ENCODE data around the gene ENPP1.

ENPP1 gene

DNA sequence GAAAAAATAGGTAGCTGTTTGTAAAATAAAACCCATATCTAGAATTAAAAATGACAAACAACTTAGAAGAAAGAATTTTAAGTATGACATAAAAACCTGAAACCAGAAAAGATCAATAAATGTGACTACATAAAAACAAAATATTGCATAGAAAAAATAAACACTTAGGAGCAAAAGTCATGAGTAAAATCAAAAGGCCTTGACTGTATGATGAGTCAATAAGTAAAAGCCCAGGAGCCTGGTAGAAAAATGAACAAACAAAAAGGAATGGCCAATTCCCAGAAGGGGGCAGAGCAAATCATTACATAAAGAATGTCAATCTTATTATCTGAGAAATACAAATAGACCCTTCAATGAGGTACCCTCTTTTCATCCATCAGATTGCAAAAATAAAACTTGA lies 20.7 kb upstream of the ENPP1 start:
- no peak for DNase-seq (ENCODE audit: low read depth in 3 of 3)

DNA sequence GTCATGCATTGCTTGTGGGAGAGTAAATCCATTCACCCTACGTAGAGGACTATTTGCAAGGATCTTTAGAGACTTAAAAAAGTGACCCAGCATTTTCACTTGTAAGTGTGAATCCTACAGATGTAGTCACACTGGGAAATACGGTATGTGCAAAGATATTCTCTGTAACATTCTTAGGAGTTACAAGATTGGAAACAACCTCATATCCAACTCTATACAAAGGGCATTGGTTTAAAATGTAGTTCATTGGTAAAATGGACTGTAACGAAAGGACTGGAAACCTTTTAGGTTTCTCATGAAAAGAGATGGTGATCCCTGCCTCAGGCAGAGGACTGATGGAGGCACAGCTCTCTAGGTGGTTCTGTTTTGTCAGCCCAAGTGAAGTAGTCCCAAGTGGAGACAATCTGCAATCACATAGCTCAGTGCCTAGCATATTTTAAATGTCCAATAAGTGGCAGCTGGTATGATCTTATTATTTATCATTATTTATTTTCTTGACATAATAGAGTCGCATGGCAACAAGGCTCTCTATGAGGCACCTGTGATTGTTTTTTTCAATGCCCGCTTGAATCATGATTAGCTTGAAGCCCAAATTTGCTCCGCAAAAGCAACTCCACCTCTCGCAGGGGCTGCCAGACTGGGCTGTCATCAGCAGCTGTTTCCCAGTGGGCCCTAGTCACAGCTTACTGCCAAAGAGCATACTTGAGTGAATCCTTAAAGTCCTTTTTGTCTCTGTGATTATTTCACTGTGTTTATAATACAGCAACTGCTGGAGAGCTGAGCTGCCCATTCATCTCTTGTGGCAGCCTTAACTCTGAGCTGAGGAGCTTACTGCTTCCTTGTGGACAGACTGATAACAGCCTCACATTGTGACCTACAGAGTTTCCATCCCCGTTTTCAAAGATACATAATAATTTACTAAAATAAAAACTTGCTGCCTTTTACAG lies 19.8 kb upstream of the ENPP1 start:
- no peak for DNase-seq (ENCODE audit: low read depth in 3 of 3)

DNA sequence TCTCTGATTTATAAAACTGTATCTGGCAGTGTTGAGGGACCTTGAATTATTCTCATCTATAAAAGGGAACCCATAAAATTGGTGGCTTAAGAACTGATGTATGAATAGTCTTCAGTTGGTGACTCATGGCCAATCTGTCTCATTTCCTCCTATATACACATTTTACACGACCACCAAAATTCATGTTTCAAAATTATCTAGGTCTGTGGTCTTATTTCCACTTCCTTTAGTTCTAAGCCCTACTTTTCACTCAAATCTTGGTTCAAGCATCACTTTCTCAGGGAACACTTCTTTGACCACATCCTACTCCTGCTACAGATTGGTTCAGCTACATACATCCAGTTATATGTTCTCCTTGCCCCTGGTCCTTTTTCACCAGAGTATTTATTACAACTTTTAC lies 18.6 kb upstream of the ENPP1 start:
- no peak for DNase-seq (ENCODE audit: low read depth in 3 of 3)

DNA sequence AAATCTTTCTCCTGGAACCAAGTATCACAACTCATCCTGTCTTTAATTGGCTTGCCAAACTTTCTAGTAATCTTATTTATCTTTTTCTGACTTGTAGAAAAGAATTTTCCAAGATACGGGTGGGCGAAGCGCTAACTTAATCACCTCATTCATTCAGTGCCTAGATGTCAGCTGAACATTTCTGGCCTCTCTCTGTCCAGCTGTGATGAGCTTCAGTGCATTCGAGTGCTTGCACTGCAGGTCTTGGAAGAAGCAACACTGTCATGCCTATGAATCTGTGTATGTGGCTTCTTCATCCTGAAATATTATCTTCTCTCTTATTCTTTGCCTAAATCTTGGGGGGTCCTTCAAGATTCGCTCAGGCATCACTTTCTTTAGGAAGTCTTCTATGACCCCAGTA lies 16.3 kb upstream of the ENPP1 start:
- no peak for DNase-seq (ENCODE audit: low read depth in 3 of 3)

DNA sequence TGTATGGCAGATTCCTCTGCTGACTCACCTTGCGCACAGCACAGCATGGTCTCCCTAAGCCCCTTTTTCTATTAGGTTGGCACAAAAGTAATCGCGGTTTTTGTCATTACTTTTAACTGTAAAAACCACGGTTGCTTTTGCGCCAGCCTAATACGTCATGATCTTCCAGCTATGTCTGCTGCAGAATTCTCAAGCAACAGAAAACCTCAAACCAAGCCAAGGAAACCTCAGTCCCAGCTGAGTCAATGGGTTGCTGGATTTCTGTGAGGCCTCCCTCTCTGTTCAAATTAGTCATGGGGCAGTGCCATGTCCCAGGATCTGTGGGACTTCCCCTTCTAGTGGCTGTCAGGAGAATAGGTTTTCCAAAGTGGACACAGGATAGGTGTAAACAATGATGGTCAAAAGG lies 15.7 kb upstream of the ENPP1 start:
- peak in 1 of 3 experiments; percentile 1 for DNase-seq (ENCODE audit: low read depth in 3 of 3)

DNA sequence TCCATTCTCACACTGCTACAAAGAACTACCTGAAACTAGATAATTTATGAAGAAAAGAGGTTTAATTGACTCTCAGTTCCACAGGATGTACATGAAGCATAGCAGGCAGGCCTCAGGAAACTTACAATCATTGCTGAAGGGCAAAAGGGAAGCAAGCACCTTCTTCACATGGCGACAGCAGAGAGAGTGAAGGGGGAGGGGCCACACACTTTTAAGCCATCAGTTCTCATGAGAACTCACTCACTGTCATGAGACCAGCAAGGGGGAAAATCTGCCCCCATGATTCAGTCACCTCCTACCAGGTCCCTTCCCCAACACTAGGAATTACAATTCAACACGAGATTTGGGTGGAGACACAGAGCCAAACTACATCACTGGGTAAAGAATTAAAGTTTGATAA lies 12.5 kb upstream of the ENPP1 start:
- DNase-seq (ENCODE audit: low read depth in 3 of 3): no peak

DNA sequence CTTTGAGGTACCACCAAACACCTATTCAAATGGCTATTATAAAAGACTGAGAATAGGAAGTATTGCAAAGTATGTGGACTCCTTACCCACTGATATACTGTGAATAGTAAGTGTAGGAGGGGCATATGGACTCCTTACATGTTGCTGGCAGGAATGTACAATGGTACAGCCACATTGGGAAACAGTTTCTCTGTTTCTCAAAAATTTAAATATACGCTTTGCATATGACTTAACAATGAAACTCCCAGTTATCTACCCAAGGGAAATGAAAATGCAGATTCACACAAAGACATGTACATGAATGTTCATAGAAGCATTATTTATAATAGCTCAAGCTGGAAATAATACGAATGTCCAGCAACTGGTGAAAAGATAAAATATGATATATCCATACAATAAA lies 5.5 kb upstream of the ENPP1 start:
- no peak for DNase-seq (ENCODE audit: low read depth in 3 of 3)

DNA sequence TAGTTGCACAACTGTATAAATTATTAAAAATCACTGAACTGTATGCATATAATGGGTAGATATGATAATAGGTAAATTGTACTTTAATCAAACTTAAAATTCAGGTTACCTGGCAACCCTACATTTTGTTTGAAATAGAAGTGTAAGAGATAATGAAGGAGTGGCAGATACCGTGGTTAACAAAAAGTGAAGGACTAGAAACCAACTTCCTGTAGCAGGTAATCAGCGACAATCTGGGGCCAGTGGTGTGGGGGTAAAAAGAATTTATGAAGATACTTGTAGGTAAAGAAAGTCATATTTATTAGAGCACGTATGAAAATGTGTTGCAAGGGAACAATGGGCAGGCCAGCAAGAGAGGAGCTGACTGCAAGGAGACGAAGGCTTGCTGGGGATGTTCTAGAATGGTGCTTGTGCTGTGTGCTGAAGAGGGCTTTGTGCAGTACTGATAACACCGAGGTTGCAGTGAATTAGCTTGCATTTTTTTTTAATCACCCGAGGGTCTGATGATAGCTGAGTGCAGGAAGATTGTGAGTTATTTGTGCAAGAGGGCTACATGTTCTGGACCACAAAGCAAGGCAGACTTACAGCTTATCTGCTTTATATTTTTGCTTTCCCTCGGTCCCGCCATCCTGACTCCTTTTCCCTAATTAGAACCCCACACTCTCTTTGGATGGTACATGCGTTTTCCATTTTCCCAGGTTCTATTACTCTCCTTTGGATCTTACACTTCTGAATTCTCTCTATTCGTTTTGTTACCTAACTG lies 4.6 kb upstream of the ENPP1 start:
- DNase-seq (ENCODE audit: low read depth in 3 of 3): no peak

DNA sequence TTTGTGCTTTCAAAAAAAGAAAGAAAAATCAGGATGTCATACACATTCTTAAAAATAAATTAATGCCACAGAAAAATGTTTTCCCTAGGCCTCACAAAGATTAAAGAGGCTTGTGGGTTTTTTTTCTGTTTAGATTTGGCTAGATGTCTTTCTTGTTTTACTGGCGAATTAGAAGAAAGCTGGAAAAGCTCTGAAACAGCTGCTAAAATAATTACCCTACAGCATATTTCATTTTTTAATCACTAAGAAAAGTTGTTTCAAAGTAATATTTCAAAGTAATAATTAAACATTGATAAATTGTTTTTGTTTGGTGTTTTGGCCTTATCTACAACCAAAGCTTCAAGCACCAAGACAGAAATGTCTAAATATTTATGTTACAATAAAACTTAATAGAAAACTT lies 3.7 kb upstream of the ENPP1 start:
- DNase-seq (ENCODE audit: low read depth in 3 of 3): no peak

DNA sequence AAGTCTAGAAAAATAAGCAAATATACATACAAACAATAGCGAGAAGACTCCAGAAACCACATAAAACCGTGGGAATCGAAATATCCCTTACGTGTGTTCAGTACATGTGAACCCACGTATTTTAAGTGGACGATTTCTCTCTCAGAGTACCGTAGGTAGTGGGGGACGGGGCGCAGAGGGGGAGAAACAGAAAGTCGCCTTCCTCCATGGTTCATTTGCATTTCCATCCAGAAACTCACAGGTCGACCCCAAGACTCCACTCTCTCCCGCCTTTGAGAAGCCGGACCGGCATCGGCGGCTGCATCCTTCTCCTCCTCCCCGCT lies 538 bp upstream of the ENPP1 start:
- DNase-seq (ENCODE audit: low read depth in 3 of 3): no peak

DNA sequence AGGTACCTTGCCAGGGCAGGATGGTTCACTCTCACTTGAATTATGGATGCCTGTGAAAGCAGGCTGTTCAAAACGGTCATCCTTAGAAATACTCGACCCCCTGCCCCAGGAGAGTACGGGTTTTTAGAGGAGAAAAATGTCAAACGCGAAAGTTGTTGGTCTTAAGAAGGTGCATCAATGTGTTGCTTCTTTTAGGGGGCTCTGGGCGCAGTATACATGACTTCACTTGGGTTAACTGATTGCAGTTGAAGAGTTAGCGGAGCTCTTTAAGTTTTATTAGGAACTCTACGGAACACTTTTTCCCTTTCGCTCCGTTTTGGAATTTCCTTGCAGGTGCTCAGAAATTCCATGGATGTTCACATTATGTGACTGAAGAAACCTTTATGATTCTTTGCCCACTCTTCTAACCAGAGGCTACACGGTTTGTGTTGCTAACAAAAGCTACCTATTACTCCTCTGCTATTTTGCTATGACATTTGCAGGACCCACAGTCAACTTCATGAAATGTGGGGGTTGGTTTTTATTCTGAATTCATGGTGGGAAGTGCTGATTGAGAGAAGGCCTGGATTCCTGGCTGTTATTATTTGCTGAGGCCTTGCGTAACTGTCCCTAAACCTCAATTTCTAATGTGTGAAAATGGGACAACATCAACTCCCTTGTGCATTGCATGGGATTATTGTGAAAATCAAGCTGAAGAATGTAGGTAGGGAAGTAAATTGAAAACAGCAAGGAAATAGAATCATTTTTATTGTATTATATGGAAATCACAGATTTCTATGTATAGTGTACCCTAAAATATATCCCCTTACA lies 845 bp downstream of the ENPP1 start:
- no peak for DNase-seq (ENCODE audit: low read depth in 3 of 3)

DNA sequence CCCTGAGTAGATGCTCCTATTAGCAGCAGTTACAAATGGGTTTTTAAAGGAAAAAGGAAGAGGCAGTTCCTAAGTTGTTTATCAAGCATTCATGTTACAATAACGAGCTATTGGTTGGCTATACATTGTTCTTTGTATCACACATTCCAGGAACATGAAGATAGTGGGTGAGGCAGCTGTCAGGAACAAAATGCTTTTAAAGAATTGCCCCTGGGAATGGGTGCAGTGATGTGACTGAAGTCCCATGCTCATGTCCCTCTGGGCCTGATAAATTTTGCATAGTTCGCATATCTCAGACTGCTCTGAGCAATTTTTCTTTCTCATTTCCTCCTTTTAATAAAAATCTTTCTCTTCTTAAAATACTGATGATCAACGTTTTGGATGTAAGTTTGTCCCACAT lies 3.7 kb downstream of the ENPP1 start:
- DNase-seq (ENCODE audit: low read depth in 3 of 3): no peak

DNA sequence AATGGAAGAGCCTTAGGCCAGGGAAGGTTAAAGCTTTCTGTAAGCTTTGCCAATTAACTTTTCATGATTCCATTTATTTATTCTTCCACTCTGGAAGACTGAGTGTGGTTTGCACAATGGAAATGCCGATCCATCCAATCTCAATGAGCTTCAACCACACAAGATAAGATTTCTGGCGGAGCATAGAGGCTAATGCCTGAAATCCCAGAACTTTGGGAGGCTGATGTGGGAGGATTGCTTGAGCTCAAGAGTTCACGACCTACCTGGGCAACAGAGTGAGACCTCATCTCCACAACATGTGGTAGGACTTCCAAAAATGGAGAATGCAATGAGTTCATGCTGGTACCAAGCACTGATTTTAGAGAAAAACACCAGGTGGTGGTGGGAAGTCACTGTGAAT lies 6.2 kb downstream of the ENPP1 start:
- DNase-seq (ENCODE audit: low read depth in 3 of 3): no peak

DNA sequence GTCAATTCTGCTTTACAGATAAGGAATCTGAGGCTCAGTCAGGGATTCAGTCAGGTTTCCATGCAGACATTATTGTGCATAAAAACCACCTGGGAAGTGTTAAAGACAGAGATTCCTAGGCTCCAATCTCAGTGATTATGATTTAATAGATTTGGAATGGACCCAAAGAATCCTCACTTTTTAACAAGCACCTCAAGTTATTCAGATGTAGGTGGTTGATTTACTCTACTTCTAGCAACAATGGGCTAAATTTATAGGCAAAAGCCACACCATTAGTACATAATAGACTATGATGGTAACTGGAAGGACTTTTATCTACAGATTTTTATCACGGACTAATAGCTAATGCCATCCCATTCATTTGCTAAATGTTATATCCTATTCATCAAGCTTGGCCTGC lies 9.0 kb downstream of the ENPP1 start:
- DNase-seq (ENCODE audit: low read depth in 3 of 3): no peak

DNA sequence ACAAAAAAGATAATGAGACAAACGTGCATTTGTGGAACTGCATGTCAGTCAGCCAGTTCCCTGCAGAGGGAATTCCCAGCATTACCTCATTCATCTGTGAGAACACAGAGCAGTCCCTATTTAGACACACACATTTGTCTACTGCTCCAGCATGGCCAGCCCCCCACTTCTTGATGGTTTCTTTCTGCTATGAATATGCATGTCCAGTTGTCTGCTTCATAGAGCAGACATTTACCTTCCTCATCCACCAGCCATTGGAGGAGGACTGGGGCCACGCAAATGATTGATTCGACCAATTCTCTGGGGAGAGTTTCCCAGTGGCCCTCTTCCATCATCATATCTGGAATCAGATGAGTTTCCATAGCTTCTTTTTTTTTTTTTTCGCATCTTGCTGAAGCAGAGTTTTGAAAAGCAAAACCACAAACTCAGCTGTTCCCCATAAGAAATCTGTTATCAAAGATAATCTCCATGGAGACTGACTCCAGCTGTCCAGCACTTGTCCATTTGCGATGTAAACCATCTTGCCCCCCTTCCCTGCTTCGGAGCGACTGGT lies 11.8 kb downstream of the ENPP1 start:
- no peak for DNase-seq (ENCODE audit: low read depth in 3 of 3)

DNA sequence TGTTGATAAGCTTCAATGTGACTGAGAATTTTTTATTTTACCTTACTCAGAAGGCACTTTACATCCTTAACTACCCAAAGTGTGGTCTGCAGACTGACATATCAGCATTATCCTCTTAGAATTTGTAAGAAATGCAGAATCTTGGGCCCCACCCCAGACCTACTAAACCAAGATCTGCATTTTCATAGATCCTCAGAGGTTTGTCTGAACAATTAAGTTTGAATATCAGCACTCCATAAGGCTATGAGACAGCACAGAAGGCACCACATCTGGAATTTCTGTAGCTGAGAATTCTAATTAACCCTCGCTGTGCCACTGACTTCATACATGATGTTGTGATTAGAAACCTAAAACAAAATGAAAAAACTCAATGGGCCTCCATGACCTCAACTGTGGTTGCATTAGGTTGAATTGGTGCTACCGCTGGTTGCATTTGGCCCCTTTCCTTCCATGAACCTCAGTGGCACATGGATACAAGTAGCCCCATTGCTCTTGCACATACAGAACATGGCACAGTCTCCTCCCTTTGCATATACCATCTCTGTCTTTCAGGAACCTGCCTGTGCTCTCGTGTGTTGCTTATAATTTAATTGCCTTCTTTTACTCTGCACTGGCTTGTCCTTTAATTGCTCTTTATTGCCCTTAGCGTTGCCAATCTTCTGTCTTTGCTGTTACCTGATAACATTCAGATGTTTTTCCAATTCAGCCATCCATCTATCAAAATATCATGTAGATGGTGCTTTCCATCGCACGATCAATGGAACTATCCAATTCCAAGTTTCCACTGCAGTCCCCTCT lies 13.4 kb downstream of the ENPP1 start:
- DNase-seq (ENCODE audit: low read depth in 3 of 3): no peak

DNA sequence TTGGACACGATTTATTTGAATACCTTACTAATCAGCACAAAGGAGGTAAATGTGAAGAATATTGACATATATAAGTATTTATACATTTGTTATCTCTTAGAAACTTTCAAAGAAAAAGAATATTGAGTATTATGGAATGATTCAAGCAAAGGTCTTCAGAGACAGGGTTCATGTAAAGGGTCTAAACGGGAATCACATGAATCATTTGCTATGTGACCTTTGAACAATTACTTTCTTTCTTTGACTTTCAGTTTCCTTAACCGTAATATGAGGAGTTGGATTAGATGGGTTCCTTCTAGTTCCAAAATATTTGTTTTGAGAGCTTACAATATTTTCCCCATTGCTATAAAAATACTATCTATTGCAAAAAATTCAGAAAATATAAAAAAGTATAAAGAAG lies 14.3 kb downstream of the ENPP1 start:
- DNase-seq (ENCODE audit: low read depth in 3 of 3): no peak

DNA sequence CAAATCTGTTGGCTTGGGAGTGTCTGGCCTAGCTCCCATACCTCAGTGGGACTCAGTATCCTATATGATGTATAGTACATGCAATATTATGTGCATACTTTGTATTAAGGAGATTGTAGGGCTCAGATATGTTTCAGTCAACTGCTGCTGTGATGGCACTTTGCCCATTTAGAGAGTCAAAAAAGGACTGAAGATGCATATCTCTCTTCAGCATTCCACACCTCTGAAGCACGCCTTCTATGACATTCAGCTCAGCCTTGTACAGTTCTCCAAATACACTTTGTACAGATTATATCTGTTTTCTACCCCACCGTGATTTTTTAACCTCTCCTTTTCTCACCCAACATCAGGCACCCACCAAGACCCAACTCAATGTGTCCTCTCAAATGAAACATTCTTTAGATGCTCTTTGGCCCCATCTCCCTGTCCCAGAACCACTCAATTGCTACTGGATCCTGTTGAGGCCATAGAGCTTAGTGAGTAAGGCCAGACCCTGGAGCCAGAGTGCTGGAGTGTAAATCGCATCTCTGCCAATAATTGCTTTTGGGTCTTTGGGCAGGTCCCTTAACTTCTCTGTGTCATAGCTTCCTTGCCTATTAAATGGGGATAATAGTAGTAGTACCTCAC lies 15.6 kb downstream of the ENPP1 start:
- DNase-seq (ENCODE audit: low read depth in 3 of 3): no peak

DNA sequence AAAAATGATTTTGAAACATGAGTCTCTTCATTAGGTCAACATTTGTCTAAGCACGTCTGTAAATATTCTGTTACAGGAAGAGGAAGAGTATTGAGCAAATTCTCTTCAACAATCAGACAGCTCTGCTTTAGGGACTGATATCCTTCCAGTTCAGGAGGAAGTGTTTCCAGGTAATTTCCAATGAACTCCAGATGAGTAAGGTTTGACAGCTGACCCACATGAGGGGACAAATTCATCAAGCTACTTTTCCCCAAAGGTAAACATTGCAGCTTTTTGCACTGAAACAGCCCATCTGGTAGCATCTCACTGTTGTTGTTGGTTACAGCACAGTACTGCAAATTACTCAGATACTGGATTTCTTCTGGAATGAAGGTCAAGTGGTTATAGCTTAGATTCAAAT lies 18.1 kb downstream of the ENPP1 start:
- DNase-seq (ENCODE audit: low read depth in 3 of 3): no peak

DNA sequence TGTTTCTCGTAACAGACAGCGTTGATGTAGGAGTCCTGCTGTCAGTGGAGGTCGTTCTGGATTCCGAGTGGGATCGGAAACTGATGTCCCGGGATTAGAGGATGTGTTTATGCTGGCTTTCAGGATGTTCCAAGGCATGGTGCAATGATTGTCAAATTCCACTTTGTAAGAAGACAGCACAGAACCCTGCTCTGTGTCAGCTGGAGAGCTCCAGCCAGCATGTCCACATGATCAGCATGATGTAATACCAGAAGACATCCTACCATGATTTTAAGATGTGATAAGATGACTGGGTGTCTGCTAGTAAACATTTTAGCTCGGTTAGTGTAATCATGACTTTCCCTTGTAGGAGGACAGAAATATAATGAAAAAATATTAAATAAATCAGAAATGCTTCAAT lies 20.3 kb downstream of the ENPP1 start:
- no peak for DNase-seq (ENCODE audit: low read depth in 3 of 3)

DNA sequence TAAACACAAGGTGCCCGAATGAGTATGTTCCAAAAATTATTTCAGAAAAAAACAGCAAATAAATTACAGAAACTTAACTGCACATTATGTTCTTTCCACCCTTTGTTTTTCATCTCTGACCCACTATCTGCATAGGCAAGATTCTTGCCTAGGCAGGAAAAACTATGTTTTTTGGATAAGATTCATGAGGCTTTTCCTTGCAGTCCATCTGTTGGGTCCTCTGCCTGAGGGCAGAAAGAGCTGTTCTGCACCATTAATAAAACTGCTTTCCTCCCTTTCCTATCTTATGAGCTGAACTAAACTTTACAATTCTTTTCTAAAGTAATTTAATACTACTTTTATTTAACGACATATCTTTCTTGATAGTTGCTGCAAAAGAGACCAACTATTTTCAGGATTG lies 21.1 kb downstream of the ENPP1 start:
- DNase-seq (ENCODE audit: low read depth in 3 of 3): no peak

Measured in stimulated activated CD4-positive, alpha-beta T cell treated with anti-CD3 and anti-CD28 coated beads, TNF-alpha, amount 100 ng/mL, for 24 hours (primary cell).